ENCODE results near the gene HOXB6.
A peak's percentile ranks its signal among the peaks of the same experiment; 100 is the strongest.

Gene HOXB6

GRCh38 chr17:48604770-48605329 lies at the start of gene HOXB6:
HOXB6 (minus strand) TSS chr17:48604986; CDS start chr17:48598150, 6,836 bp downstream.
- no peak for DNase-seq

- DNase-seq, result no peak
Observed at GRCh38 chr17:48649741-48650140, 45.0 kb upstream of the HOXB6 start.

DNA sequence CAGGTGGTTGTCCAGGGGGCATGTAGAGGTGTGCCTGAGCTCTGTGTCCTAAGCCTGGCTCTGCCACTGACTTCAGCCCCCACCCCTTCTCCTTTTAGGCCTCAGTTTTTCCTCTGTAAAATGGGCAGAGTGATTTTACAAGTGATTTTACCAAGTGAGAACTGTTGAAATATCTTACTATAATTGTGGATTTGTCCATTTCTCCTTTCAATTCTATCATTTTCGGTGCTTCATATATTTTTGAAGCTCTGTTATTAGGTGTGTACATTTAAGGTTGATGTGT lies 43.1 kb upstream of the HOXB6 start:
- no peak for DNase-seq

DNA sequence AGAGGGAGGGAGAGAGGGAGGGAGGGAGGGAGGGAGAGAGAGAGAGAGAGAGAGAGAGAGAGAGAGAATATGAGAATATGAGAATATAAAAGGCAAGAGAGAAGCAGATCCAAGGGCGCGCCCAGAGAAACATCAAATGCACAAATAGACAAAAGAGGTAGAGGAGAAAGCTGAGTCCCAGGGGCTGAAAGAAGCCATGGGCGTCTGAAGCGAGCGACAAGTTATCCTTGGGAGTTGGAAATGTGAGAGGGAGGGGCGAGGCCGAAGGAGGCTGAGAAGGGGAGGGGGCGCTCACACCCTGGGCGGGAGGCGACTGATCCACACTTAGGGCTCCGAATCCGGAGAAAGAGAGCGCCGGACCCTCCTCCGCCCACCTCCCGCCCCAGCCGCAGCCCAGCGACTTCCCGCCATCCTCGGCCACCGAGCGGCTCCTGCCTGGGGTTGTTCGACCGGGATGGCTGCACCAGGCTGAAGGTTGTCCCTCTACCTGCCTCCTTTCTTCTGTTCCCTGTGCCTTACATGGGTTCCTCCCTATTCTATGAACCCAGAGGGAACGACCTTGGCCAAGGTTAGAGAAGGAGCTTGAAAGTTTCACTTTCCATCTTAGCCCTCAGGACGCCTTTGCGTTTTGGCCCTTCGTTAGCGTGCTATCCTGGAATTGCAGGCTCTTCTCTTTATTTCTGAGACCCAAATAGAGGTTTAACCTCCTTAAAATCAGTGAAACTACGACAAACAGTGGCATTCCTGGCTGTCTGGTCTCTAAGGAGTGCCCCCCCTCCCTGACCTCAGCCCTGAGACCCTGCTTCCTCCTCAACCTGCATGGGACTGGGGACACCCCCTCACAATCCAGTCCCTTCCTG lies 42.5 kb upstream of the HOXB6 start:
- no peak for DNase-seq

DNA sequence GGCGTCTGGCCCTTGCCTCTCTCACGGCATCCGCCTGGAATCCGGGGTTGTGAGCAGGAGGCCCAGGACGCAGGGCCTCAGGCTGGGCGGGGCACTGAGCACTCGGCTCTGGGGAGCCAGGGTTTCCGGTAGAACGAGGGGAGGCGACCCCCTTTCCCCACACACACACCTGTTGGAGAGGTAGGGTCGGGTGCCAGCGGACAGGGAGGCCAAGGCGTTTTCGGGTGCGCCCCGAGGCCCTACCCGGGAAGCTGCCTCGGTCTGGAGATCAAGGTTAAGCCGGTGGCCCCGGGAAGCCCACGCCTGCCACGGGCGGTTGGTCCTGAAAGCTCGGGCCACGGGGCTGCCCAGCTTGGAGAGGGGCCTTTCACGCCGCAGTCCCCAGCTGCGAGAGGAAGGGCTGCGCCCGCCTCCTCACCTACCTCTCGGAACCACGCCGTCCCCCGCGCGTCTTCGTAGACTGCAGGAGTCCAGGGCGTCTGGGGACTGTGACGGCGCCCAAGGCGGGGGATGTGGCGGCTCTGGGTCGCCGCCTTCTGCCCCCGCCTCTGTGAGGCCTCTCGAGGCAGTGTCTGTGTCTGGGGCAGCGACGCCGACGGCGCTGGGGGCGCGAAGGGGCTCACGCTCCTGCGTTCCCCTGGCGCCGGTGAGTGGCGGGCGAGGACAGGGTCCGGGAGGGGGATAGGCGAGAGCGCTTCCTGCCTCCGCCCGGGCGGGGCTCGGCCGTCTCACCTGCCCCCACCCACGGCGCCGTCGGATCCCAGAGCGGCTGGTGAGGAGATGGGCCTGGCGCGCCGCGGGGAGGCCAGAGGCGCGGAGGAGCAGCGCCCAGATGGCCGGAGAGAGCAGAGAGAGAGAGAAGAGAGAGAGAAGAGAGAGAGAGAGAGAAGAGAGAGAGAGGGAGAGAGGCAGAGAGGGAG lies 41.7 kb upstream of the HOXB6 start:
- no peak for DNase-seq

DNA sequence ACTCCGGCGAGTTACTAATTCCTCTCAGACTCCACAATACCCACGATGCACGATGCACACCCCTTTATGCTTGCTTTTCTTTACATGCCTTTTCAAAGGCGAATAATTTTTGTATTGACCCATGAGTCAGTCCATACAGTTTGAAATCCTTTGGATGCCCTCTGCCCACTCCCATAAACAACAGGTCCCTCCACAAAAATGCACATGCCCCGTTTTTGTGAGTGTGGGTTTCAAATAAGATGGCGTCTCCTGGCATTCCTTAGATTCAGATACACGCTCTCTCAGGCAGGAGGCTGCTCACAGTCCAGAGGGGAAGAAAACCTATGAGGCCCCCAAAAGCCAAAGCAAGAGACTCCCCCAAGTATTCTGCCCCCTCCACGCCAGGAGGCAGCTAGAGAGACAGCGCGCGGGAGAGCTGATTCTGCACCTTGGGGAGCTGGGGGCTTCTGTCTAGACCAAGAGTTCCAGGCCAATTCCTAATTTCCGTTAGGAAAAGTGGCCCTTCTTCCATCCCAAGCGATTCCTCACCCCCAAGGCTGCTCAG lies 40.9 kb upstream of the HOXB6 start:
- no peak for DNase-seq

GRCh38 chr17:48644910-48645557 lies 40.2 kb upstream of the HOXB6 start:
- no peak for DNase-seq

DNA sequence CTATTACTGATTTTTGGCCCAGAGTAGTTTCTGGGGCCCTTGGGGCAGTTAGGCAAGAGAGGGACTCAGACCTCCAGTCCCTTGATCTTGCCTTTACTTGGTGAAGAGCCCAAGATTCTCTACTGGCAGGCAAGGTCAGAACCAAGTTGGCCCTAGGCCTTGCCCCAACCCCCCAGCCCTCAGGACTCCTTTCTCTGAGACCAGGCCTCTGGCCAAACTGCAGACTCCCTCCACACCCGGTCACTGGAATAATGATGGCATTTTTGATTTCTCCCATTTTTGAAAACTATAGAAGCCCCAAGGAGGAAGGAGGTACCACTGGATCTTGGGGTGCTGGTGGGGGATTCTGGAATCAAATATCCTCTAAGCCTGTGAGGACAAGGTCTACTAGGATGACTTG lies 39.4 kb upstream of the HOXB6 start:
- DNase-seq, result no peak

- DNase-seq, result no peak
Observed at GRCh38 chr17:48643697-48644012, 38.9 kb upstream of the HOXB6 start.

- DNase-seq, result no peak
Observed at GRCh38 chr17:48642843-48643696, 38.3 kb upstream of the HOXB6 start.

- no peak for DNase-seq
Observed at GRCh38 chr17:48642059-48642842, 37.5 kb upstream of the HOXB6 start.

GRCh38 chr17:48641541-48642058 lies 36.8 kb upstream of the HOXB6 start:
- no peak for DNase-seq

DNA sequence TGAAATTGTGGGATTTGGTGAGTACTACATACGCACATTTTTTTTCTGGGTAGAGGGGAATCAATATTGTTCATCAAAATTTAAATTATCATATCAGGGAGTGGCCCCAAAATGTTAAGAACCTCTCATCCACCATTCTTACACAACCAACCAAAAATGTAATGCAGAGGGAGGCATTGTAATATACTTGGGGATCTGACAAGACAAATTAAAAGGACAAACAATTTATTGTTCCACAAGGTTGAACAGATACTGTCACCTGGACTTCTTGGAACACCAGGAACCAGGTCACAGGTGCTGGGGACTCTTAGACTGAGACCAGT lies 36.0 kb upstream of the HOXB6 start:
- no peak for DNase-seq

GRCh38 chr17:48639982-48640857 lies 35.4 kb upstream of the HOXB6 start:
- DNase-seq, result no peak

DNA sequence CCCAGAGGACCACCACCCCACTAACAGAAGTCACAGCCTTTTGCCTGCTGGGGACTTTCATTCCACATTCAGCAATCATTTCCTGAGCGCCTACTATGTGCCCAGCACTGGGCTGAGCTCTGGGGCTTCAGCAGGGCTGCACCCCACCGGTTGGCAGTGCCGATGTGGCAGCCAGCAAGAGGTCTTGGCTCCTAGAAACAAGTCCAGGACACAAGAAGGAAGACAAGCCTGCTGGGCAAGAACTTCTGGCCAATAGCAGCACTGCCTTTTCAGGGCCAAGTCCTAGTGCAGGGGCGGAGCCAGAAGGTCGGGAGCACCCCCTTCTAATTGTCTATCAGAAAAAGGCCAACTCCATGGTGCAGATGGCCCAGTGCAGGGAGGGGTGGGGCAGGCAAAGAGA lies 34.4 kb upstream of the HOXB6 start:
- no peak for DNase-seq

DNA sequence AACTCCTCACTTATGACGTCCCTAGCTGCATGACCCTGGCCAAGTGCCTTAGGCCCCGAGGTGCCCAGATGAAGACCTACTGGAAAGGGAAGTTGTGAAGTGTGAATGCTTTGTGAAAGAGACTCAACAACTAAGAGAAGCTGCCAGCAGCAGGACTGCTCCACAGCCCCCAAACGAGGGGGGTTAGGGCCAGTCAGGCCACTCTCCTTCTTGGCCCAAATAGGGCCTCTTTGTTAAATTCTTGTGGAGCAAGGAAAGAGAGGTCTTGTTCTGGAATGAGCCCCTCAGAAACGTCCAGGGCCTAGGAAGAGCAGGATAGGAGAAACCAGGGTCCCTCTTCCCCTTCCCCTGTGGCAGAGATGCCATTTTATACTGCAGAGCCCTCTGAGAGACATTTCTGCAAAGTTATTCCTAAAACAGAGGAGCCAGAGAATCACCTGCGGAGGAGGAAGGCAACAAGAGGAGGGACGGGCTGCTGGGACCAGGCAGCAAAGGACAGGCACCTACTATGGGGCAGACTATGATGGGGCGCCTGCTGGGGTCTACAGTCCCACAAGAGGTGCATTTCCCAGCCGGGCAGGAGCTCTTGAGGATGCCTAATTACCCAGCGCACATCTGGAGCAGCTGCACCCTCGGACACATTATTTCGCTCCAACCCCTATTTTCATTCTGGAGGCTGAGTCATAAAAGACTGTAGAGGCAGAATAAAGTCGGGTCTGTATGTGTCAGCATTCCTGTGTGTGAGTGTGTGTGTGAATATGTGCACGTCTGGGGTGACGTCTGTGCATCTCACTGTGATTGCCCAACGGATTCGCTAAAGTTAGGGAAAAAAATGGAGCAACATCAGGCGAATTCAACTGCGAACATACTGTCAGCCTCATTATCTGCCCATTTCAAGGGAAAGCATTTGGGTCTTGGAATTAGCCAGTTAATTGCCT lies 32.8 kb upstream of the HOXB6 start:
- no peak for DNase-seq

DNA sequence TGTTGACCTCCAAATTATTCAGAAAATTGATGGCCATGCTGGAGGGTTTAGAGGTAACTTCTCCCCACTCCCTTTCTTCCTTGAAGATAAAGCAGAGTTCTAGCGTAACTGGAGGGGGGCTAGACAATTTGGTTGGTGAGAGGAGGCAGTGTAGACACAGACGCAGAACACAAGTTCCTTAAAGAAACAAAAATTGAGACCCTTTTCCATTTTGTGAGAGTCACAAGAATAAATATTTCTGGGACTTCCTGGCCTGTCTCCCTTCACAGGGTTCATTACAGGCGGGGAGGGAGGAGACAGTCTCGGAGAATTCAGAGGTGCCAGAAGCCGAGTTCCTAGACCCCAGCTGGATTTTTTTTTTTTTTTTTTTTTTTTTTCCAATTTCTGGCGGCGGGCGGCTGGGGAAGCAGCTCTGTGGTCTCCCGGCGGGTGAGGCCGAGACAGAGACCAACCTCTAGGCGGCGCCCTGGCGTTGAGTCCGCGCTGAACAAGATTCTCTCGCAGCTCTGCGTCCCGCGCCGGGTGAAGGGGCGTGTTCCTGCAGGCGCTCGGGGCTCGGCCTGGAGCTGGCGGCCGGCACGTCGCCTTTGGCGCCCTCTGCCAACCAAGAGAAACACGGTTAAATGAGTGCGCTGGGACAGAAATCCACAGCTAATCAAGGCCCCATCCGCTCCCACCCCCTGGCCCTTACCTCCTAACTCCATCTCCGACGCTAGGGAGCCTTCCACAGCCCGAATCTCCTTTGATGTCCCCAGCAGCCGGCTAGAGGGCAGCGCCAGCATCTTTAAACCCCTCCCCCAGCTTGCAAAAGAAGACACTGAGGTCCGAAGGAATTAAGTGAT lies 31.6 kb upstream of the HOXB6 start:
- peak; percentile 80 to 88 for DNase-seq

Data from stimulated activated CD4-positive, alpha-beta T cell treated with anti-CD3 and anti-CD28 coated beads, Interleukin-2, amount 100 ng/mL, for 48 hours (primary cell).